ENCODE measurements around the gene HSPA1B.
"Not testable (repeated sequence)": the region's sequence is repeated elsewhere in the genome, so short reads cannot be mapped to it uniquely, and the experiment has no call there.

HSPA1B gene

GRCh38 chr6:31858707-31859106 is 31.2 kb downstream of the HSPA1B start:
- DNase-seq (ENCODE audit: low read depth in 1 of 2, low spot score in 1 of 2) = no peak

DNA sequence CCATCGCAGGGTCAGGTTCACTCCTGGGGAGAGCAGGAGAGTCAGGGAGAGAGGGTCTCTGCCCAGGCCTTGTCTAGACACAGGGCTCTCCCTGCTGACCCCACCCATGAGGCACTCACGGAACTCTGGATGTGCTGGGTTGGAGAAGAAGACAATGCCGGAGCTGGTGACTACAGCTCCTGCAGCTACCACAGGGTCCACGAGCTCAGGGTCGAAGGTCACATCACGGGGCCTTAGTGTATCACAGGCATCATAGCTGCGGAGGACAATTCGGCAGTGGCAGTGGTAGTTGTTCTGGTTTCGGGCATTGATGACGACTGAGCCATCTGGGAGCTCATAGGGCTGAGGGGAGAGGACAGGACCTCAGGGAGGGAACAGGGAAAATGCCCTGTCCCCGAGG is 32.4 kb downstream of the HSPA1B start:
- no peak for DNase-seq (ENCODE audit: low read depth in 1 of 2, low spot score in 1 of 2)

DNA sequence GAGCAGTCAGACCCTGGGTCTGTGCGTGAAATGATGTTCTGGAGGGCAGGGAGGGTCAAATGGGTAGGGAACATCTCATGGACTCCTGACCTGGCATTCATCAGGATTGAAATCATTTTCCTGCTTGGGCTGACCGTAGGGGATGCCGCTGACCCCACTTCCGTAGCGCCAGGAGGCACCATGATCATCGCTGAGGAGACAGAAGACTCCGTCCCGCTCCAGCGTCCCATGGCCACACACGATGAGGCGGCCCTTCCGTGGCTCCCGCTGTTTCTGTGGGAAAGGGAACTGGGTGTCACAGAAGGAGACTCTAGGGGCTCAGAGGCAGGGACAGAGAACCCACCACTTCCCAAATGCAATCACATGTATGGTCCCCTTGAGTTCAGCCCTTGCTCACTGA is 32.8 kb downstream of the HSPA1B start:
- DNase-seq (ENCODE audit: low read depth in 1 of 2, low spot score in 1 of 2) = no peak

GRCh38 chr6:31861150-31861549 is 33.6 kb downstream of the HSPA1B start:
- no peak for DNase-seq (ENCODE audit: low read depth in 1 of 2, low spot score in 1 of 2)

- DNase-seq (ENCODE audit: low read depth in 1 of 2, low spot score in 1 of 2) = no peak
Observed at GRCh38 chr6:31861919-31862343, 34.4 kb downstream of the HSPA1B start.

DNA sequence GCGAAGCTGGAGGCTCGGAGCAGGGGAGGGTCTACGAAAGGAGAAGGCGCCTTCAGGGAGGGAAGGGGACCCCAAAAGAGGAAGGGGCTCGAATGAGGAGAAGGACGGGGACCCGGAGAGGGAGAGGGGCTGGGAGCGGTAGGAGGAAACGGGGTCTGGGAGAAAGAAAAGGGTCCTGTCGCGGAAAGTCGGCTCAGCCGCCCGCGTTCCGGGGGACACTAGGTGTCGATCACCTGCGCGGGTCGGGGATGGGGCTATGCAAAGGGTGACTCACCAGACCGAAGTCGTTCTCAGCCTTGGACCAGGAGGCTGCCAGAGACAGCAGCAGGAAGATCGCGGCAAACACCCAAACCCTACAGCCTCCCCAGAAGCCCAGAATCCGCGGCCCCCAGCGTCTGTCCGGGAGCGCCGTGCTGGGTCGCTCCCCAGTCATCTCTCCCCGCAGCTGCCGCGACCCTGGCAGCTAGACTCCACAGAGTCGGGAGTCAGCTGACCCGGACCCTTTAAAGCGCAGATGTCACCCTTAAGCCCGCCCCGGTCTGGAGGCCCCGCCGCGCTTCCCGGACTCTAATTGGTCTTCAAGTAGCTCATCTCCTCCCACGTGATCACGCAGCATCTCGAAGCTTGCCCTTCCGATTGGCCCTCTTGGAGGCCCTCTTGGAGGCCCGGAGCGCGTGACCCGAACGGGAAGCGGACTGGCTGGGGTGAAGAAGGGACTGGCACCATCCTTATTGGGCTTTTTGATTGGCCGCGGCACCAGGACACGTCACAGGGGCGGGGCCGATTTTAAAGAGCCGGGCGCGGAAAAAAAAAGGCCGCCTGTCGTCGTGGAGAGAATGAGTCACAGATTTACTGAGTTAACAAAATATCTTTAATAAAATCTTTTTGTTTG is 35.1 kb downstream of the HSPA1B start, which contains the start of gene NEU1:
Gene NEU1 (minus strand): TSS at position 478 of the 892 bp plus-strand sequence. CDS start 45 bp downstream, at position 433.
- DNase-seq (ENCODE audit: low read depth in 1 of 2, low spot score in 1 of 2) = peak; percentile 97 to 98

GRCh38 chr6:31864123-31864562 is 36.6 kb downstream of the HSPA1B start:
- DNase-seq (ENCODE audit: low read depth in 1 of 2, low spot score in 1 of 2) = not testable (repeated sequence)

- DNase-seq (ENCODE audit: low read depth in 1 of 2, low spot score in 1 of 2) = no peak
Observed at GRCh38 chr6:31864818-31865204, 37.3 kb downstream of the HSPA1B start.

- DNase-seq (ENCODE audit: low read depth in 1 of 2, low spot score in 1 of 2) = no peak
Observed at GRCh38 chr6:31865205-31866118, 37.9 kb downstream of the HSPA1B start.

DNA sequence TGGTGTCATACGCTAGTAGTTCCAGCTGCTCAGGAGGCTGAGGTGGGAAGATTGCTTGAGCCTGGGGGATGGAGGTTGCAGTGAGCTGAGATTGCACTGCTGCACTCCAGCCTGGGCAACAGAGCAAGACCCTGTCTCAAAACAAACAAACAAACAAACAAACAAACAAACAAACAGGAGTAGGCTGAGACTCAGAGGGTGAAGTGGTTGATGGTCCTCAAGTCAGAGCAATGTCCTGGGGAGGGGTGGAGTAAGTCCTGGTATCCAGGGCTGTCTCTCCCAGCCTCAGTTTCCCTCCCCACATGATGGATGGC is 41.1 kb downstream of the HSPA1B start:
- not testable (repeated sequence) for DNase-seq (ENCODE audit: low read depth in 1 of 2, low spot score in 1 of 2)

DNA sequence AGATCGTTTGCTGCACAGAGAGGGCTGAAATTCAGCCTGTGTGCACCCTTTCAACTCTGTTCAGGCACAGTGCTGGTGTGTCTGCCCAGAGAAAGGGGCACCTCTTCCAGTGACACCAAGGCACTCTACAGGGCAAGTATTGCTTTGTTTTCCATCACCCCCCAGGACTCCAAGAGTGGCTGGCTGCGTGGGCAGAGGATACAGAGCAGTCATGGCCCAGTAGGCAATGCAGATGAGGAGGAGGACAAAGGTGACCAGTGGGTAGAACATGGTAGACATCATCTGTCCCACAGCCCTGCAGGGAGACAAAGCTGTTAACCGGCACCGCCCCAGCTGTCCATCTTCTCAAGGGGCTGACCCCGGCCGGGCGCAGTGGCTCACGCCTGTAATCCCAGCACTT is 41.8 kb downstream of the HSPA1B start:
- DNase-seq (ENCODE audit: low read depth in 1 of 2, low spot score in 1 of 2) = no peak

DNA sequence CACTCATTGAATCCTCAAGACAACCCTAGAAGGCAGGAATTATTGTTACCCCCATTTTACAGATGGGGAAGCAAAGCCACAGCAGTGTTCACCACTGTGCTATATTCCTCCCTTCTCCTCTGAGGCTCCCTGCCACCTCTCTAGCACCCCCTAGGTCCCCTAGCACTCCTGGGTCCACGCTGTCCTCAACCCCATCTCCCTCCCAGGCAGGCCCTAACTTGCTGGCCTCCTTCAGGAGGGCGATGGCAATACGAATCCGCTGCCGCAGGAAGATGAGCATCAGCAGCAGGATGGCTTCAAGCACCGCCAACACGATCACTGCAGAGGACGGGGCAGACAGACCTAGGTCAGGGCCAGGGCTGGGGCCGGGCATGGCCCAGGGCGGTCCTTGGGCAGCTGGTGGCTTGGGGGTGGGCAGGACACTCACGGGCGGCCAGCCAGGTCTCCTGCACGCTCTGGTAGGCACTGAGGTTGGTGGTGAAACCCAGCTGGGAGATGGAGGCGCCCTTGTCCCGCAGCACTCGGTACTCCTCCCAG is 42.9 kb downstream of the HSPA1B start:
- DNase-seq (ENCODE audit: low read depth in 1 of 2, low spot score in 1 of 2) = no peak

DNA sequence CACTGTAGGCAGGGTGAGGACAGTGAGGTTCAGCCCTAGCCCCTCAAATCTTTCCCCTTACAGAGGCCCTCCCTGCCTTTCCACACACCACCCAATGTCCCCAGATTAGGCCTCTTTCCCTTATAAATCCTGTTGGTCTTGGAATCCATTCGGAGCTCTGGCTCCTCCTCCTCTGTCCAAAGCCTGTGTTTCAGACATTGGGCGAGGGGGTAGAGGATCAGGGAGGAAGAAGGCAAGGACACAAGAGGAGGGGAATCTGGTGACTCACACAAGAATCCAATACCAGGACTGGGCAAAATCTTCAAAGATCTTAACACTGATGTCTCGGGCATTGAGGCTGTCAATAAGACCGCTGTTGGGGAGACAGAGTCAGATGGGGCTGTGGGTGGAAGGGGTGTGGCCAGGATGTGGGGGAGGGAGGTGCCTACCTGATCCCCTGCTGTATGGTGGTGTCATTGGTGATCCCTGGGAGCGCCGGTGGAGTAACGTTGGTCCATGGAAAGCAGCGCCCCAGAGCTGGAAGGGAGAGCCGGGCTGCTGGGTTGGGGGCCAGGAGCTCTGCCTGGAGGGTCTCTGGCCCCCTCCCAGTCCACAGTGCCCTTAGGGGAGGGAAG is 43.6 kb downstream of the HSPA1B start:
- no peak for DNase-seq (ENCODE audit: low read depth in 1 of 2, low spot score in 1 of 2)

GRCh38 chr6:31874084-31874670 is 46.6 kb downstream of the HSPA1B start:
- DNase-seq (ENCODE audit: low read depth in 1 of 2, low spot score in 1 of 2) = no peak

DNA sequence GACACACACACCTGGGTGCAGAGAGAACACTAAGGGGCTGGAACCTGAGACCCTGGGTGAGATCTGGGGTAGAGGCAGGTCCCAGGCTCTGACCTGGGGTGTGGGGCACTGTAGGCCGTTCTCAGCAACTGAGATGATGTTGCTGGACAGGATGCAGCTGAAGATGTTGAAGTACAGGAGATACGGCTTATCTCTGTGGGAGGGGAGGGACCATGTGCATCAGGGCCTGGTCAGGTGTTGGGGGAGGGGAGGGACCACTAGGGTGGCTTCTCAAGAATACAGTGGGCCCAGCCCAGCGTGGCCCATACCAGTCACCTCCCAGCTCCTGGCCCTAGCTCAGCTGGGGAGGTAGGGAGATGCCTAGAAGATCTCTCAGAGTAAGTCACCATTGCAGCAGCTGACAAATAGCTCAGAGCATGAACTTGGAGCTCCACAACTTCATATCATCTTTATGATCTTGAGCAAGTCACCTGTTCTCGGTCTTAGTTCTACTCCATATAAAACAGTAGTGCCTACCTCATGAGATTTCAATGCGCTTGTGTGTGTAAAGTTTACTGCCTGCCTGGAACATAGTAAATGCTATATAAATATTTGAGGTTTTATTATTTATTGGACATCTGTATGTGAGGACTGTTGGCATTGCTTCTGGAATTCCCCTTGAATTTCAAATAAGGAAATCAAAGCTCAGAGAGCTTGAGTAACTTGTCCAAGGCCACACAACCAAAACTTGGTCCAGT is 47.5 kb downstream of the HSPA1B start:
- no peak for DNase-seq (ENCODE audit: low read depth in 1 of 2, low spot score in 1 of 2)

GRCh38 chr6:31875877-31876276 is 48.3 kb downstream of the HSPA1B start:
- no peak for DNase-seq (ENCODE audit: low read depth in 1 of 2, low spot score in 1 of 2)

DNA sequence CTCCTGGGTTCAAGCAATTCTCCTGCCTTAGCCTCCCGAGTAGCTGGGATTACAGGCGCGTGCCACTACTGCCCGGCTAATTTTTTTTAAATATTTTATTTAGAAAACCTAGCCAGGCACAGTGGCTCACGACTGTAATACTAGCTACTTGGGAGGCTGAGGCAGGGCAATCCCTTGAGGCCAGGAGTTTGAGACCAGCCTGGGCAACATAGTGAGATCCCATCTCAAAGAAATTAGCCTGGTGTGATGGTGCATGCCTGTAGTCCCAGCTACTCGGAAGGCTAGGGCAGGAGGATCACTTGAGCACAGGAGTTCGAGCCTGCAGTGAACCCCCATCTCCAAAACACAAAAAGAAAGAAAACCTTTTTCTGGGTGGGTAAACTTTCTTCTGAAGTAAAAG is 48.8 kb downstream of the HSPA1B start:
- no peak for DNase-seq (ENCODE audit: low read depth in 1 of 2, low spot score in 1 of 2)

DNA sequence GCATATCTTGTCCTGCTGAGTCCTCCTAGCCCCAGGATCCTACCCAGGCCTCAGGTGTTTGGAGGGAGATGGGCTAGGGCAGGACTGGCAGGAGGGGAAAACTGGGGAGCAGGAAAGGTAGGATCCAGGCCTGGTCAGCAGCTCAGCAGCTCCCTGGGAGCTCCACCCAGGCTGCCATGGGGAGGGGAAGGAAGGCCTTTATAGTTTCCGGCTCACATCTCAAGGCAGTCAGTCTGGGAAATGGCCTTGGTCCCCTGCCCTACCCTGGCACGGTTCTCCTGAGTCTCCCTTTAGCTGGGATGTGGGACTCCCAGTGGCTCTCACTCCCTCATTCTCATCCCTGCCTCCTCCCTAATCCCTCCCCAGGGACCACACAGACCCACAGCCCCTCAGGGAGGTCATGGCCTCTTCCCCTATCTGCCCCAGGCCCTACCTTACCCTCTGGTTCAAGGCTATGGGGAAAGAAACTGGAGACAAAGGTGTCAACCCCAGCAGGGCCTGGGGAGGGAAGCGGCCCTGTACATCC is 49.6 kb downstream of the HSPA1B start:
- no peak for DNase-seq (ENCODE audit: low read depth in 1 of 2, low spot score in 1 of 2)

- no peak for DNase-seq (ENCODE audit: low read depth in 1 of 2, low spot score in 1 of 2)
Observed at GRCh38 chr6:31877651-31878161, 50.2 kb downstream of the HSPA1B start.

GRCh38 chr6:31878222-31878621 is 50.7 kb downstream of the HSPA1B start:
- no peak for DNase-seq (ENCODE audit: low read depth in 1 of 2, low spot score in 1 of 2)
